Gastroesophageal sphincter (tissue), 4 donors: ENCODE results near the gene LMBRD1. TPM values are rescaled to one million over a fixed set of nuclear protein-coding genes. Genes with fewer than 3 reads are reported as not detected.

ENCODE experiments used
- ATAC-seq: fragments of 150-250 bp; one replicate; pipeline ENCODE4 v1.9.1; 2016; ENCODE audit warnings: mild to moderate bottlenecking, moderate library complexity
- H3K27ac ChIP-seq, 4 donors: fragments of 200-600 bp; sonication (generic) in 3 of 4; 1 replicate in 3 of 4; 2 replicates in 1 of 4; pipeline ENCODE4 v1.5.1; 2016 to 2019
- H3K27me3 ChIP-seq: fragments of 200-600 bp; sonication (generic); one replicate; pipeline ENCODE4 v1.5.1; 2019
- H3K36me3 ChIP-seq, 2 donors: fragments of 200-600 bp; sonication (generic); one replicate each; pipeline ENCODE4 v1.5.1; 2019; ENCODE audit warnings: control low read depth in 1 of 2
- H3K4me1 ChIP-seq, 3 donors: fragments of 200-600 bp; sonication (generic); 1 replicate in 2 of 3; 2 replicates in 1 of 3; pipeline ENCODE4 v1.5.1; 2016 to 2019; ENCODE audit warnings: control low read depth in 2 of 3
- H3K4me3 ChIP-seq, 2 donors: fragments of 200-600 bp; sonication (generic); one replicate each; pipeline ENCODE4 v1.5.1; 2019; ENCODE audit warnings: mild to moderate bottlenecking in 1 of 2, moderate library complexity in 1 of 2
- H3K9me3 ChIP-seq, 3 donors: fragments of 200-600 bp; sonication (generic); one replicate each; pipeline ENCODE4 v1.5.1; 2017 to 2019; ENCODE audit warnings: control low read depth in 2 of 3
- CTCF ChIP-seq, 4 experiments: fragments of 200-600 bp in 2 of 4; fragments of 450-650 bp in 2 of 4; sonication (generic) in 1 of 4; IDR thresholded peaks; one replicate each; pipeline ENCODE4 v1.5.1; 2017 to 2019; ENCODE audit warnings: antibody characterized with exemption in 4 of 4, mild to moderate bottlenecking in 2 of 4, moderate library complexity in 2 of 4
- EP300 ChIP-seq: sonication (generic); formaldehyde crosslinking; IDR thresholded peaks from one replicate; pipeline ENCODE4 v1.6.1; 2017; ENCODE audit warnings: antibody characterized with exemption, mild to moderate bottlenecking
- POLR2A ChIP-seq, 2 donors: fragments of 450-650 bp; IDR thresholded peaks; one replicate each; pipeline ENCODE4 v1.6.1; 2017; ENCODE audit warnings: antibody characterized with exemption in 2 of 2, mild to moderate bottlenecking in 2 of 2, moderate library complexity in 1 of 2
- POLR2AphosphoS5 ChIP-seq: sonication (generic); formaldehyde crosslinking; IDR thresholded peaks from one replicate; pipeline ENCODE4 v1.6.1; 2017; ENCODE audit warnings: antibody characterized with exemption
- WGBS, 2 donors: methylation state at CpG; one replicate each; pipeline ENCODE4 v1.1.5; 2018; ENCODE audit warnings: low coverage in 1 of 2; 5-methylcytosine and 5-hydroxymethylcytosine counted together
- total RNA-seq, 4 donors: library from RNA; depleted of rRNA; stranded (reverse); fragments of >200 nt; gene quantifications; one replicate each; pipeline ENCODE4 v1.1.0, GENCODE V29; 2016

Gene LMBRD1
- total RNA-seq, 4 donors from 2014 or later, result 45.4 to 78.0 (median 60.7) TPM

GRCh38 chr6:69816569-69816968 lies 19.8 kb upstream of the LMBRD1 start:
- ATAC-seq, result no peak
- Histone ChIP-seq H3K27me3 (no peaks in the 10 kb centered on the region), H3K9me3 (no peaks in the 10 kb centered on the region), H3K4me1 (no peaks in the 10 kb centered on the region), H3K27ac (no peak overlapping the region), H3K36me3 (no peaks in the 10 kb centered on the region), H3K4me3 (no peak overlapping the region)
- WGBS, 2 donors, result 44 to 64% methylated on average over 3 of the region's 3 CpGs
- TF ChIP-seq POLR2A (IDR thresholded peaks at IDR 0.05) (no peak), POLR2AphosphoS5 (no peak), EP300 (no peak)

- Histone ChIP-seq H3K36me3 (no peaks in the 10 kb centered on the region), H3K27ac (no peak overlapping the region), H3K4me3 (no peak overlapping the region), H3K4me1 (no peaks in the 10 kb centered on the region), H3K9me3 (no peaks in the 10 kb centered on the region), H3K27me3 (no peaks in the 10 kb centered on the region)
- ATAC-seq, result no peak
- 100% methylated on average over 1 of the region's 1 CpG for WGBS, 2 donors
- TF ChIP-seq POLR2AphosphoS5, result no peak
- no peak for TF ChIP-seq POLR2A (IDR thresholded peaks at IDR 0.05)
- TF ChIP-seq EP300, result no peak
- TF ChIP-seq CTCF (IDR thresholded peaks at IDR 0.05), result no peak
These were observed 19.2 kb upstream of the LMBRD1 start for GRCh38 chr6:69816026-69816425.

- Histone ChIP-seq H3K4me1 (no peaks in the 10 kb centered on the region), H3K27ac (no peak overlapping the region), H3K4me3 (no peak overlapping the region), H3K27me3 (no peaks in the 10 kb centered on the region), H3K9me3 (no peaks in the 10 kb centered on the region), H3K36me3 (no peaks in the 10 kb centered on the region)
- no peak for ATAC-seq
- WGBS, 2 donors, result 71 to 83% methylated on average over 1 of the region's 1 CpG
- TF ChIP-seq EP300, result no peak
- no peak for TF ChIP-seq POLR2A (IDR thresholded peaks at IDR 0.05)
- TF ChIP-seq CTCF (IDR thresholded peaks at IDR 0.05), result no peak
- no peak for TF ChIP-seq POLR2AphosphoS5
These were observed 16.7 kb upstream of the LMBRD1 start for GRCh38 chr6:69813508-69813907.

GRCh38 chr6:69812746-69813427 lies 16.1 kb upstream of the LMBRD1 start:
- ATAC-seq, result no peak
- no peaks in the 10 kb centered on the region for H3K9me3 ChIP-seq
- H3K4me3 ChIP-seq, result no peak overlapping the region
- H3K4me1 ChIP-seq, result no peaks in the 10 kb centered on the region
- no peak overlapping the region for H3K27ac ChIP-seq
- no peaks in the 10 kb centered on the region for H3K27me3 ChIP-seq
- TF ChIP-seq EP300 (no peak), POLR2AphosphoS5 (no peak), CTCF (IDR thresholded peaks at IDR 0.05) (no peak), POLR2A (IDR thresholded peaks at IDR 0.05) (no peak)
- 58 to 74% methylated on average over 4 of the region's 4 CpGs for WGBS, 2 donors
- H3K36me3 ChIP-seq, result no peaks in the 10 kb centered on the region

GRCh38 chr6:69802995-69803394 lies 6.2 kb upstream of the LMBRD1 start:
- H3K4me1 ChIP-seq, result no peaks in the 10 kb centered on the region
- no peak overlapping the region for H3K27ac ChIP-seq
- WGBS, 2 donors, result 40 to 60% methylated on average over 1 to 2 of the region's 4 CpGs
- no peaks in the 10 kb centered on the region for H3K9me3 ChIP-seq
- no peaks in the 10 kb centered on the region for H3K27me3 ChIP-seq
- ATAC-seq, result no peak
- H3K4me3 ChIP-seq, result no peak overlapping the region
- TF ChIP-seq CTCF (IDR thresholded peaks at IDR 0.05), result no peak
- no peak for TF ChIP-seq POLR2A (IDR thresholded peaks at IDR 0.05)
- TF ChIP-seq EP300, result no peak
- no peaks in the 10 kb centered on the region for H3K36me3 ChIP-seq
